HEK293 (cell line): ENCODE measurements around the gene RBM22.

Experiments used
- BCL11B ChIP-seq: fragments of 450-650 bp; formaldehyde crosslinking; IDR thresholded peaks from 2 replicates; pipeline ENCODE4 v1.5.1; 2016; ENCODE audit warnings: low read depth, missing biosample characterization, missing genetic modification characterization
- HOXA7 ChIP-seq: sonication (generic); formaldehyde crosslinking; IDR thresholded peaks from 2 replicates; pipeline ENCODE4 v1.8.1; 2022; ENCODE audit warnings: missing genetic modification reagents, borderline replicate concordance
- IKZF3 ChIP-seq: fragments of 450-650 bp; IDR thresholded peaks from 2 replicates; pipeline ENCODE4 v1.5.0; 2018; ENCODE audit warnings: missing biosample characterization, mild to moderate bottlenecking, missing genetic modification characterization, moderate library complexity
- KLF10 ChIP-seq: fragments of 450-650 bp; IDR thresholded peaks from 2 replicates; pipeline ENCODE4 v1.5.1; 2018; ENCODE audit warnings: missing biosample characterization, mild to moderate bottlenecking, missing genetic modification characterization
- MEIS1 ChIP-seq: sonication (generic); formaldehyde crosslinking; IDR thresholded peaks from 2 replicates; pipeline ENCODE4 v1.8.1; 2022; ENCODE audit warnings: missing genetic modification reagents, mild to moderate bottlenecking, borderline replicate concordance
- MYNN ChIP-seq: fragments of 450-650 bp; formaldehyde crosslinking; IDR thresholded peaks from 2 replicates; pipeline ENCODE4 v1.5.1; 2016; ENCODE audit warnings: missing biosample characterization, missing genetic modification characterization, borderline replicate concordance
- REPIN1 ChIP-seq: fragments of 450-650 bp; formaldehyde crosslinking; IDR thresholded peaks from 2 replicates; pipeline ENCODE4 v1.5.1; 2017; ENCODE audit warnings: missing biosample characterization, missing genetic modification characterization, low read depth
- SCRT1 ChIP-seq: fragments of 450-650 bp; formaldehyde crosslinking; IDR thresholded peaks from 2 replicates; pipeline ENCODE4 v1.5.1; 2016; ENCODE audit warnings: missing biosample characterization, missing genetic modification characterization, borderline replicate concordance
- TRIM28 ChIP-seq: IDR thresholded peaks from 2 replicates; pipeline ENCODE4 v1.6.1; 2011; ENCODE audit warnings: low read length, control low read depth, borderline replicate concordance
- ZBTB7A ChIP-seq: fragments of 450-650 bp; formaldehyde crosslinking; IDR thresholded peaks from 2 replicates; pipeline ENCODE4 v1.5.1; 2016; ENCODE audit warnings: low read depth, missing biosample characterization, missing genetic modification characterization
- ZFP69B ChIP-seq: fragments of 450-650 bp; formaldehyde crosslinking; IDR thresholded peaks from 2 replicates; pipeline ENCODE4 v1.5.1; 2016; ENCODE audit warnings: missing biosample characterization, missing genetic modification characterization
- ZNF112 ChIP-seq: fragments of 450-650 bp; formaldehyde crosslinking; IDR thresholded peaks from 2 replicates; pipeline ENCODE4 v1.5.0; 2017; ENCODE audit warnings: missing biosample characterization, missing genetic modification characterization
- ZNF132 ChIP-seq: fragments of 450-650 bp; formaldehyde crosslinking; IDR thresholded peaks from 2 replicates; pipeline ENCODE4 v1.5.1; 2017; ENCODE audit warnings: missing biosample characterization, missing genetic modification characterization, borderline replicate concordance
- ZNF146 ChIP-seq: fragments of 450-650 bp; formaldehyde crosslinking; IDR thresholded peaks from 2 replicates; pipeline ENCODE4 v1.5.1; 2016; ENCODE audit warnings: missing biosample characterization, missing genetic modification characterization
- ZNF335 ChIP-seq: fragments of 450-650 bp; formaldehyde crosslinking; conservative IDR thresholded peaks from 2 replicates; pipeline ENCODE4 v1.5.1; 2016; ENCODE audit warnings: missing biosample characterization, missing genetic modification characterization
- ZNF366 ChIP-seq: fragments of 450-650 bp; formaldehyde crosslinking; conservative IDR thresholded peaks from 2 replicates; pipeline ENCODE4 v1.5.1; 2016; ENCODE audit warnings: missing biosample characterization, missing genetic modification characterization
- ZNF37A ChIP-seq: fragments of 450-650 bp; IDR thresholded peaks from 2 replicates; pipeline ENCODE4 v1.5.1; 2018; ENCODE audit warnings: missing biosample characterization, missing genetic modification characterization
- ZNF423 ChIP-seq: fragments of 450-650 bp; formaldehyde crosslinking; IDR thresholded peaks from 2 replicates; pipeline ENCODE4 v1.5.1; 2016; ENCODE audit warnings: missing biosample characterization, missing genetic modification characterization
- ZNF558 ChIP-seq: fragments of 450-650 bp; formaldehyde crosslinking; IDR thresholded peaks from 2 replicates; pipeline ENCODE4 v1.5.1; 2016; ENCODE audit warnings: missing biosample characterization, missing genetic modification characterization
- ZNF747 ChIP-seq: fragments of 450-650 bp; formaldehyde crosslinking; IDR thresholded peaks from 2 replicates; pipeline ENCODE4 v1.5.1; 2016; ENCODE audit warnings: missing biosample characterization, missing genetic modification characterization
- ZNF791 ChIP-seq: fragments of 450-650 bp; formaldehyde crosslinking; IDR thresholded peaks from 2 replicates; pipeline ENCODE4 v1.5.1; 2016; ENCODE audit warnings: missing biosample characterization, missing genetic modification characterization
- ZNF792 ChIP-seq: fragments of 450-650 bp; formaldehyde crosslinking; IDR thresholded peaks from 2 replicates; pipeline ENCODE4 v1.5.1; 2016; ENCODE audit warnings: missing biosample characterization, missing genetic modification characterization
- TF ChIP-seq, protein P1 (sequence below): fragments of 450-650 bp; formaldehyde crosslinking; IDR thresholded peaks from 2 replicates; pipeline ENCODE4 v1.5.1; 2017; ENCODE audit warnings: missing biosample characterization, missing genetic modification characterization
- TF ChIP-seq, protein P2 (sequence below): fragments of 450-650 bp; formaldehyde crosslinking; IDR thresholded peaks from 2 replicates; pipeline ENCODE4 v1.5.1; 2016; ENCODE audit warnings: missing biosample characterization, missing genetic modification characterization
- TF ChIP-seq, protein P3 (sequence below): sonication (generic); formaldehyde crosslinking; IDR thresholded peaks from 2 replicates; pipeline ENCODE4 v1.8.1; 2022; ENCODE audit warnings: mild to moderate bottlenecking, moderate library complexity, missing genetic modification reagents
- TF ChIP-seq, protein P4 (sequence below): fragments of 450-650 bp; formaldehyde crosslinking; IDR thresholded peaks from 2 replicates; pipeline ENCODE4 v1.5.1; 2016; ENCODE audit warnings: missing biosample characterization, missing genetic modification characterization, borderline replicate concordance
- TF ChIP-seq, protein P5 (sequence below): fragments of 450-650 bp; formaldehyde crosslinking; conservative IDR thresholded peaks from 2 replicates; pipeline ENCODE4 v1.5.1; 2016; ENCODE audit warnings: low read depth, missing biosample characterization, missing genetic modification characterization
- TF ChIP-seq, protein P6 (sequence below): fragments of 450-650 bp; IDR thresholded peaks from 2 replicates; pipeline ENCODE4 v1.5.1; 2018; ENCODE audit warnings: missing biosample characterization, missing genetic modification characterization

RBM22 gene

DNA sequence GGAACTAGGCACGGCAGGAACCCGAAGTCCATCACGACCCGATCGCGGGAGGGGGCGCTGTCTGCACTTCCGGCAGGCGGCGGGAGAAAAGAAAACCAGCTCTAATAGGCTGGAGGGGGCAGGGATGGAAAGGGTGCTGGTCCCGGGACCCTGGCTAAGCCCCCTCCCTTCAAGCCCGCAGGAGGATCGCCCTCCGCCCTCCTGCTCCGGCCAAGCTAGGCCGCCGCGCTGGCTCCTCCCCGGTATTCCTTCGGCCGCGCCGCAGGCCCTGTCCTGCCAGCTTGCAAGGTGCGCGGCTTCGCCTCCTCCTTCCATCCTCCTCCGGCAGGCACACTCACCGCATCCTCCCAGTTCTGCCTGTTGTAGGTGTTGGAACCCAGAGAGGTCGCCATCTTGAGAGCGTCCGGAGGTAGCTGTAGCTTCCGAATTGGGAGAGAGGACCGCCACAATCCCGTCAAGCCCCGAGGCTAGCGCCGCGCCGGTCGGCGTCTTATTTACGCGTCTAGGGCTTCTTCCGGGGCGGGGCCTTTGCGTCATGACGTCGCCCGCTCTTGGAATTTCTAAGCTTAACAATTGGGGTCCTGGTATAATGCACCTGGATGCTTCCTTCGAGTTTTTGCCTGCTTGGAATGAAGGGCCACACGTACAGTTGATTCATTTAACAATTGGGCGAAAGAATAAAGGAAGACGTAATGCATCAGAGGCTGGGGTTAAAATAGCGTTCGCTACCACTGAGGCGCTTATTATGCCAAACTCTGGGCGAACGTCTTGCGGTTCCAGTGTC, at the start of gene RBM22 (continued):
- TF ChIP-seq SCRT1, result no peak
- 0 out of 2 replicates have a peak, but pooled peaks have one; percentile 43 for TF ChIP-seq KLF10 (tag by site-specific recombination)
- TF ChIP-seq, protein P1, sequence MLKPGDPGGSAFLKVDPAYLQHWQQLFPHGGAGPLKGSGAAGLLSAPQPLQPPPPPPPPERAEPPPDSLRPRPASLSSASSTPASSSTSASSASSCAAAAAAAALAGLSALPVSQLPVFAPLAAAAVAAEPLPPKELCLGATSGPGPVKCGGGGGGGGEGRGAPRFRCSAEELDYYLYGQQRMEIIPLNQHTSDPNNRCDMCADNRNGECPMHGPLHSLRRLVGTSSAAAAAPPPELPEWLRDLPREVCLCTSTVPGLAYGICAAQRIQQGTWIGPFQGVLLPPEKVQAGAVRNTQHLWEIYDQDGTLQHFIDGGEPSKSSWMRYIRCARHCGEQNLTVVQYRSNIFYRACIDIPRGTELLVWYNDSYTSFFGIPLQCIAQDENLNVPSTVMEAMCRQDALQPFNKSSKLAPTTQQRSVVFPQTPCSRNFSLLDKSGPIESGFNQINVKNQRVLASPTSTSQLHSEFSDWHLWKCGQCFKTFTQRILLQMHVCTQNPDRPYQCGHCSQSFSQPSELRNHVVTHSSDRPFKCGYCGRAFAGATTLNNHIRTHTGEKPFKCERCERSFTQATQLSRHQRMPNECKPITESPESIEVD (tag by site-specific recombination), result no peak
- no peak for TF ChIP-seq ZNF37A (tag by site-specific recombination)
- peak; percentile 7; the same call in 1 of the 2 replicates for TF ChIP-seq ZFP69B (tag by site-specific recombination)
- 0 out of 2 replicates have a peak, but pooled peaks have one; percentile 44 for TF ChIP-seq TRIM28
- TF ChIP-seq ZNF423, result no peak
- TF ChIP-seq, protein P2, sequence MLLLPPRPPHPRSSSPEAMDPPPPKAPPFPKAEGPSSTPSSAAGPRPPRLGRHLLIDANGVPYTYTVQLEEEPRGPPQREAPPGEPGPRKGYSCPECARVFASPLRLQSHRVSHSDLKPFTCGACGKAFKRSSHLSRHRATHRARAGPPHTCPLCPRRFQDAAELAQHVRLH, result 0 out of 2 replicates have a peak, but pooled peaks have one; percentile 56
- TF ChIP-seq, protein P3, sequence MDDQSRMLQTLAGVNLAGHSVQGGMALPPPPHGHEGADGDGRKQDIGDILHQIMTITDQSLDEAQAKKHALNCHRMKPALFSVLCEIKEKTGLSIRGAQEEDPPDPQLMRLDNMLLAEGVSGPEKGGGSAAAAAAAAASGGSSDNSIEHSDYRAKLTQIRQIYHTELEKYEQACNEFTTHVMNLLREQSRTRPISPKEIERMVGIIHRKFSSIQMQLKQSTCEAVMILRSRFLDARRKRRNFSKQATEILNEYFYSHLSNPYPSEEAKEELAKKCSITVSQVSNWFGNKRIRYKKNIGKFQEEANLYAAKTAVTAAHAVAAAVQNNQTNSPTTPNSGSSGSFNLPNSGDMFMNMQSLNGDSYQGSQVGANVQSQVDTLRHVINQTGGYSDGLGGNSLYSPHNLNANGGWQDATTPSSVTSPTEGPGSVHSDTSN, result no peak
- TF ChIP-seq, protein P4, sequence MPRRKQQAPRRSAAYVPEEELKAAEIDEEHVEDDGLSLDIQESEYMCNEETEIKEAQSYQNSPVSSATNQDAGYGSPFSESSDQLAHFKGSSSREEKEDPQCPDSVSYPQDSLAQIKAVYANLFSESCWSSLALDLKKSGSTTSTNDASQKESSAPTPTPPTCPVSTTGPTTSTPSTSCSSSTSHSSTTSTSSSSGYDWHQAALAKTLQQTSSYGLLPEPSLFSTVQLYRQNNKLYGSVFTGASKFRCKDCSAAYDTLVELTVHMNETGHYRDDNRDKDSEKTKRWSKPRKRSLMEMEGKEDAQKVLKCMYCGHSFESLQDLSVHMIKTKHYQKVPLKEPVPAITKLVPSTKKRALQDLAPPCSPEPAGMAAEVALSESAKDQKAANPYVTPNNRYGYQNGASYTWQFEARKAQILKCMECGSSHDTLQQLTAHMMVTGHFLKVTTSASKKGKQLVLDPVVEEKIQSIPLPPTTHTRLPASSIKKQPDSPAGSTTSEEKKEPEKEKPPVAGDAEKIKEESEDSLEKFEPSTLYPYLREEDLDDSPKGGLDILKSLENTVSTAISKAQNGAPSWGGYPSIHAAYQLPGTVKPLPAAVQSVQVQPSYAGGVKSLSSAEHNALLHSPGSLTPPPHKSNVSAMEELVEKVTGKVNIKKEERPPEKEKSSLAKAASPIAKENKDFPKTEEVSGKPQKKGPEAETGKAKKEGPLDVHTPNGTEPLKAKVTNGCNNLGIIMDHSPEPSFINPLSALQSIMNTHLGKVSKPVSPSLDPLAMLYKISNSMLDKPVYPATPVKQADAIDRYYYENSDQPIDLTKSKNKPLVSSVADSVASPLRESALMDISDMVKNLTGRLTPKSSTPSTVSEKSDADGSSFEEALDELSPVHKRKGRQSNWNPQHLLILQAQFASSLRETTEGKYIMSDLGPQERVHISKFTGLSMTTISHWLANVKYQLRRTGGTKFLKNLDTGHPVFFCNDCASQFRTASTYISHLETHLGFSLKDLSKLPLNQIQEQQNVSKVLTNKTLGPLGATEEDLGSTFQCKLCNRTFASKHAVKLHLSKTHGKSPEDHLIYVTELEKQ (tag by site-specific recombination), result no peak
- TF ChIP-seq ZNF791 (tag by site-specific recombination), result no peak
- TF ChIP-seq, protein P5, sequence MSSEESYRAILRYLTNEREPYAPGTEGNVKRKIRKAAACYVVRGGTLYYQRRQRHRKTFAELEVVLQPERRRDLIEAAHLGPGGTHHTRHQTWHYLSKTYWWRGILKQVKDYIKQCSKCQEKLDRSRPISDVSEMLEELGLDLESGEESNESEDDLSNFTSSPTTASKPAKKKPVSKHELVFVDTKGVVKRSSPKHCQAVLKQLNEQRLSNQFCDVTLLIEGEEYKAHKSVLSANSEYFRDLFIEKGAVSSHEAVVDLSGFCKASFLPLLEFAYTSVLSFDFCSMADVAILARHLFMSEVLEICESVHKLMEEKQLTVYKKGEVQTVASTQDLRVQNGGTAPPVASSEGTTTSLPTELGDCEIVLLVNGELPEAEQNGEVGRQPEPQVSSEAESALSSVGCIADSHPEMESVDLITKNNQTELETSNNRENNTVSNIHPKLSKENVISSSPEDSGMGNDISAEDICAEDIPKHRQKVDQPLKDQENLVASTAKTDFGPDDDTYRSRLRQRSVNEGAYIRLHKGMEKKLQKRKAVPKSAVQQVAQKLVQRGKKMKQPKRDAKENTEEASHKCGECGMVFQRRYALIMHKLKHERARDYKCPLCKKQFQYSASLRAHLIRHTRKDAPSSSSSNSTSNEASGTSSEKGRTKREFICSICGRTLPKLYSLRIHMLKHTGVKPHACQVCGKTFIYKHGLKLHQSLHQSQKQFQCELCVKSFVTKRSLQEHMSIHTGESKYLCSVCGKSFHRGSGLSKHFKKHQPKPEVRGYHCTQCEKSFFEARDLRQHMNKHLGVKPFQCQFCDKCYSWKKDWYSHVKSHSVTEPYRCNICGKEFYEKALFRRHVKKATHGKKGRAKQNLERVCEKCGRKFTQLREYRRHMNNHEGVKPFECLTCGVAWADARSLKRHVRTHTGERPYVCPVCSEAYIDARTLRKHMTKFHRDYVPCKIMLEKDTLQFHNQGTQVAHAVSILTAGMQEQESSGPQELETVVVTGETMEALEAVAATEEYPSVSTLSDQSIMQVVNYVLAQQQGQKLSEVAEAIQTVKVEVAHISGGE (tag by site-specific recombination), result peak; percentile 74
- TF ChIP-seq ZNF132 (tag by site-specific recombination), result no peak
- TF ChIP-seq ZNF366 (tag by site-specific recombination), result peak; percentile 46; the same call in 1 of the 2 replicates
- TF ChIP-seq BCL11B, result peak; percentile 79; the same call in 1 of the 2 replicates
- TF ChIP-seq ZNF112 (tag by site-specific recombination), result no peak
- 0 out of 2 replicates have a peak, but pooled peaks have one; percentile 10 for TF ChIP-seq ZNF146 (tag by site-specific recombination)
- 0 out of 2 replicates have a peak, but pooled peaks have one; percentile 62 for TF ChIP-seq ZBTB7A (tag by site-specific recombination)
- TF ChIP-seq MYNN (tag by site-specific recombination), result no peak; the same call in 1 of the 2 replicates
- no peak for TF ChIP-seq HOXA7
- no peak for TF ChIP-seq ZNF558 (tag by site-specific recombination)
- TF ChIP-seq REPIN1 (tag by site-specific recombination), result peak; percentile 58; the same call in 1 of the 2 replicates
- TF ChIP-seq ZNF747 (tag by site-specific recombination), result no peak
- TF ChIP-seq ZNF335 (tag by site-specific recombination), result peak; percentile 99
- TF ChIP-seq MEIS1 (CRISPR knock-in tag), result no peak
- TF ChIP-seq IKZF3 (tag by site-specific recombination), result peak; percentile 66
- TF ChIP-seq, protein P6, sequence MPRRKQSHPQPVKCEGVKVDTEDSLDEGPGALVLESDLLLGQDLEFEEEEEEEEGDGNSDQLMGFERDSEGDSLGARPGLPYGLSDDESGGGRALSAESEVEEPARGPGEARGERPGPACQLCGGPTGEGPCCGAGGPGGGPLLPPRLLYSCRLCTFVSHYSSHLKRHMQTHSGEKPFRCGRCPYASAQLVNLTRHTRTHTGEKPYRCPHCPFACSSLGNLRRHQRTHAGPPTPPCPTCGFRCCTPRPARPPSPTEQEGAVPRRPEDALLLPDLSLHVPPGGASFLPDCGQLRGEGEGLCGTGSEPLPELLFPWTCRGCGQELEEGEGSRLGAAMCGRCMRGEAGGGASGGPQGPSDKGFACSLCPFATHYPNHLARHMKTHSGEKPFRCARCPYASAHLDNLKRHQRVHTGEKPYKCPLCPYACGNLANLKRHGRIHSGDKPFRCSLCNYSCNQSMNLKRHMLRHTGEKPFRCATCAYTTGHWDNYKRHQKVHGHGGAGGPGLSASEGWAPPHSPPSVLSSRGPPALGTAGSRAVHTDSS, result no peak
- TF ChIP-seq ZNF792 (tag by site-specific recombination), result no peak
